Activated naive CD4-positive, alpha-beta T cell treated with anti-CD3 and anti-CD28 coated beads, Interleukin-2, amount 50 U/mL, for 72 hours (primary cell): ENCODE measurements around the gene DHX57. TPM values are rescaled to one million over a fixed set of nuclear protein-coding genes. Genes with fewer than 3 reads are reported as not detected.
A peak's percentile ranks its signal among the peaks of the same experiment; 100 is the strongest.
"Not testable (repeated sequence)": the region's sequence is repeated elsewhere in the genome, so short reads cannot be mapped to it uniquely, and the experiment has no call there.

ENCODE experiments used
- ATAC-seq, 2 donors: fragments of 150-1000 bp; cut with Tn5 transposase; 2 replicates each; pipeline ENCODE4 v1.10.0; 2021; ENCODE audit warnings: mild to moderate bottlenecking in 2 of 2, moderate library complexity in 2 of 2
- DNase-seq, 2 donors: peaks; one replicate each; pipeline ENCODE4 v3.0.0; 2021 to 2022; ENCODE audit warnings: low spot score in 2 of 2
- H3K27ac Mint-ChIP-seq, 2 donors: one replicate each; pipeline ENCODE4 v1.8.0; 2022; ENCODE audit warnings: mild to moderate bottlenecking in 2 of 2, mixed read lengths in 2 of 2
- H3K36me3 Mint-ChIP-seq, 2 donors: one replicate each; pipeline ENCODE4 v1.8.0; 2022; ENCODE audit warnings: mixed read lengths in 2 of 2
- H3K9me3 Mint-ChIP-seq, 2 donors: one replicate each; pipeline ENCODE4 v1.8.0; 2022; ENCODE audit warnings: mixed read lengths in 2 of 2
- total RNA-seq, 2 donors: library from RNA; stranded (reverse); gene quantifications; one replicate each; pipeline ENCODE4 v1.2.3, GENCODE V29; 2022

DHX57 gene
- total RNA-seq, 2 donors from 2014 or later: 14.4 to 14.8 TPM

DNA sequence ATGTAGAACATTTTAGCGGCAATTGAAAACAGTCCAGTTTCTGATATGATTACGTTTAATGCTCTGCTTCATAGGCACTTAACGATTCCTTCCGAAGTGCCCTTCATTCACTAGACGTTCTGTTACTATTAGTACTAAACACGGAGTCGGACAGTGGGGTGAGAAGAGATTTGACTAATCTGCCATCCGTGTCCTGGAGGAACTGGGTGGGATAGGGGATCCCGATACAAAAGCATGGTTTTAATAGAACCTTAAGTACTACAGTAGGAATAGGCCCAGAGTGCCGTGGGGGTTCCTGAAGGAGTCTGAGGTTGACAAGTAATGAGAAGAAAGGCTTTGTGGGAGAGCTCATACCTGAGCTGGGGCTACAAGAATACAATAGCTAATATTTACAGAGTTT is 673 bp upstream of the DHX57 start:
- peak overlapping the region; percentile 94 to 95 for H3K27ac Mint-ChIP-seq

DNA sequence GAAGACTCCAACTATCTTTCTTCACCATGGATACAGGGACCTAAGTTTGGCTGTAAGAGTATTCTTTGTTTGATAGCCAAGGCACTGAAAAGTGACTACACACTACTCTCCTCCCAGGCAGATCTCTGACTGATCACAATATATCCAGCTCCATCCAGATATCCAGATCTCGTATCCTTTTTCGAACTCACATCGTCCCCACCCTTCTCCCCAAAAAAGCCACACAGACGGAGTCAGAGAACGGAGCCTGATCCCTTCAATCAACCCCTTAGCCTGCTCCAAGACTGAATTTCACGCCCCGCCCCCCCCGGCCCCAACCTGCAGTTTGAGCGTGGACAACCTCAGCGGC is 533 bp downstream of the DHX57 start:
- Mint-ChIP-seq H3K36me3 (peaks cover 12 to 27% of the 10 kb centered on the region in 2 donors), H3K9me3 (peaks cover 10 to 13% of the 10 kb centered on the region in 2 donors), H3K27ac (peak overlapping the region; percentile 93 to 95)
- ATAC-seq: peak; percentile 2
- no peak for DNase-seq

More for the DNA sequence above, 673 bp upstream of the DHX57 start:
- Mint-ChIP-seq H3K9me3 (peaks cover 8 to 9% of the 10 kb centered on the region in 2 donors), H3K36me3 (peaks cover 10 to 22% of the 10 kb centered on the region in 2 donors)
- DNase-seq: no peak
- no peak for ATAC-seq

DNA sequence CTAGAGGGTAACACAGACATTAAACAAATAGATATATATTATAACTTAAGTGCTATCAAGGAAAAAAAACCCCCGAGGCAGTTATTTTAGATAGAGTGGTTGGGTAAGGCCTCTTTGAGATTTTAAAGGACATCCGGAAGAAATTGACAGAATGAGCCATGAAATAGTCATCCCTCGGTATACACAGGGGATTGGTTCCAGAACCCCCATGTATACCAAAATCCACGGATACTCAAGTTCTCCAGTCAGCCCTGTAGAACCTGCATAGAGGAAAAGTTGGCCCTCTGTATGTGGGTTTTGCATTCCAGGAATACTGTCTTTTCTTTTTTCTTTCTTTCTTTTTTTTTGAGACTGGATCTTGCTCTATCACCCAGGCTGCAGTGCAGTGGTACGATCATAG is 2.0 kb downstream of the DHX57 start:
- ATAC-seq (no peak), DNase-seq (no peak)
- Mint-ChIP-seq H3K27ac (no peak overlapping the region), H3K36me3 (peaks cover 23 to 31% of the 10 kb centered on the region in 2 donors), H3K9me3 (peaks cover 18 to 22% of the 10 kb centered on the region in 2 donors)

GRCh38 chr2:38871432-38871831 is 4.3 kb downstream of the DHX57 start:
- Mint-ChIP-seq H3K36me3 (peaks cover 23 to 31% of the 10 kb centered on the region in 2 donors), H3K9me3 (peaks cover 18 to 22% of the 10 kb centered on the region in 2 donors), H3K27ac (no peak overlapping the region)
- ATAC-seq (no peak), DNase-seq (no peak)

- ATAC-seq: peak; percentile 71 to 84
- Mint-ChIP-seq H3K27ac (no peak overlapping the region), H3K36me3 (peaks cover 14 to 20% of the 10 kb centered on the region in 2 donors), H3K9me3 (peaks cover 11 to 14% of the 10 kb centered on the region in 2 donors)
- DNase-seq: no peak
Observed at GRCh38 chr2:38866773-38867443, 8.8 kb downstream of the DHX57 start.

DNA sequence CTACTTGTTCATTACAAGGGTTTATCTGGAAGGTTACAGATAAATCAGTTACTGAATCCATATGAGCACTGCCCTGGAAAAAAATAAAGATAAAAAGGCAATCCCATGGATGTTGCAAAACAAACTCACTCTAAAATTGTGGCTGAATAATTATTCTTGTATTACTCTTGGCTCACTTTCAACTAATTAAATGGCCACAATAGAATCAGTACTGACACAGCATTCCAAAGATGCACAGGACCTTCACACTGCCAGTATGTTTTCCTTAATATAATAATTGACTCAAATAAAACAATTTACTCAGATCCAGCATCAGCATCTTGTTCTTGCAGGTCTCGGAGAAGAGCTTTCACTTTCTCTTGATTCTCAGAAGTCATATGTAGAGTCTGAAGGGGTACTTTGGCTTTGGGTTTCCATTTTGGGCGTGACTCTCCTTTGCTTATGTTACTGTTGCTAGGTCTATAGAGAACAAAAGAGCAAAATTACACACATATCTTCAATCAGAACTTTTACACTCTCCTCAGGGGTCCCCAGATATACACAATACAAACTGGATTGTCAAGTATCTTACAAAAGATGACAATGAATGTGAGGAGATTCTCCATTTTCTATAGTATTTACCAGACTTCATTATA is 12.6 kb downstream of the DHX57 start:
- H3K36me3 Mint-ChIP-seq: peaks cover 0 to 13% of the 10 kb centered on the region in 2 donors
- ATAC-seq: peak in 1 of 2 donors; percentile 69

DNA sequence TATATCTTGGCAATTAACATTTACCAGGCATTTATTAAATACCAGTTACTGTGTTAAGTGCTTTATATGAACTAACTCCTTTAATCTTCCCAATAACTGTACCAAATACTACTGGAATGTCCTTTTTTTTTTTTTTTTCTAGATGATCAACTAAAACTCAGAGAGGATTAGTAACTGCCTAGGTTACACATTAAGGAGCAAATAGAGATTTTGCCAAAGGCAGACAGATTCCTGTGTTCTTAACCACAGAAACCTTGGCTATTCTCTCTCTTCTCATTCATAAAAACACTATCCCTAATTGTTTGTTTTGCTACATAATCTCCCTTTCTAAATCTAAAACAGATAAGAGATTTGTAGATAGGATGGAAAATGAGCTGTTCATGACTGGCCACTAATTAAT is 13.3 kb downstream of the DHX57 start:
- DNase-seq (no peak), ATAC-seq (no peak)
- Mint-ChIP-seq H3K9me3 (no peaks in the 10 kb centered on the region), H3K36me3 (peaks cover 0 to 13% of the 10 kb centered on the region in 2 donors), H3K27ac (no peak overlapping the region)

More for the DNA sequence above, 12.6 kb downstream of the DHX57 start:
- Mint-ChIP-seq H3K27ac (no peak overlapping the region), H3K9me3 (no peaks in the 10 kb centered on the region)
- no peak for DNase-seq

DNA sequence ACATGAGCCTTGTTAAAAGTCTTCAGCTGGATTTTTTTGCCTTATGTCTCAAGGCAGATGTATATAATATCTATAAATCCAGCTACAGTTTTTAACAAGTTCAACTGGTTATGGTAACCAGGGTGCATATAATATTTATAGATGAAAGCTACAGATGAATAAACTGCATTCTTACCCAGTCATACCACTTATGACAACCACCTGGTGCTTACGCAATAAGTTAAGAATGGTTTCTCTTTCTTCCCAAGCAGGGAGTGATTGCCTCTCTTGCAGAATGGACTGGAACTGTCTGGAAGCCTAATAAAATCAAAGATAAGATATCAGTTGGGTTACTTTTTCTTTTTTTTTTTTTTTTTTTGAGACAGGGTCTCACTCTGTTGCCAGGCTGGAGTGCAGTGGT is 19.6 kb downstream of the DHX57 start:
- ATAC-seq: peak in 1 of 2 donors; percentile 58
- no peak overlapping the region for H3K27ac Mint-ChIP-seq
- H3K9me3 Mint-ChIP-seq: no peaks in the 10 kb centered on the region
- no peak for DNase-seq
- H3K36me3 Mint-ChIP-seq: peaks cover 0 to 13% of the 10 kb centered on the region in 2 donors

- Mint-ChIP-seq H3K27ac (peak overlapping the region in 1 of 2 donors; percentile 44), H3K36me3 (peaks cover 0 to 10% of the 10 kb centered on the region in 2 donors), H3K9me3 (no peaks in the 10 kb centered on the region)
- ATAC-seq (peak in 1 of 2 donors; percentile 50), DNase-seq (no peak)
Observed at GRCh38 chr2:38850045-38850444, 25.7 kb downstream of the DHX57 start.

DNA sequence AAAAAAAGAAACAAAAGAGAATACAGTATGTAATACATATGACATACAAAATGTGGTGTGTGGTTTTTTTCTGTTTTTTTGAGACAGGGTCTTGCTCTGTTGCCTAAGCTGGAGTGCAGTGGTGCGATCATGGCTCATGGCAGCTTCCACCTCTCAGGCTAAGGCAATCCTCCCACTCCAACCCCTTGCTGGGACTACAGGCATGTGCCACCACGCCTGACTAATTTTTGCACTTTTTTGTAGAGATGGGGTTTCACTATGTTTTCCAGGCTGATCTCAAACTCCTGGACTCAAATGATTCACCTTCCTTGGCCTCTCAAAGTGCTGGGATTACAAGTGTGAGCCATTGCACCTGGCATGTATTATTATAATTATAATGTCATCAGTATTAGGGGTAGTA is 38.9 kb downstream of the DHX57 start:
- Mint-ChIP-seq H3K36me3 (peaks cover 0 to 6% of the 10 kb centered on the region in 2 donors), H3K9me3 (no peaks in the 10 kb centered on the region), H3K27ac (no peak overlapping the region)
- DNase-seq: no peak
- ATAC-seq: peak; percentile 31 to 47

GRCh38 chr2:38835990-38836389 is 39.7 kb downstream of the DHX57 start:
- ATAC-seq (peak in 1 of 2 donors; percentile 34), DNase-seq (no peak)
- Mint-ChIP-seq H3K36me3 (peaks cover 0 to 6% of the 10 kb centered on the region in 2 donors), H3K27ac (no peak overlapping the region), H3K9me3 (no peaks in the 10 kb centered on the region)

- H3K36me3 Mint-ChIP-seq: peaks cover 0 to 6% of the 10 kb centered on the region in 2 donors
Observed at GRCh38 chr2:38835015-38835601, 40.6 kb downstream of the DHX57 start.

GRCh38 chr2:38830526-38831159 is 45.1 kb downstream of the DHX57 start:
- DNase-seq (no peak), ATAC-seq (no peak)

More at GRCh38 chr2:38835015-38835601, 40.6 kb downstream of the DHX57 start:
- Mint-ChIP-seq H3K27ac (no peak overlapping the region), H3K9me3 (no peaks in the 10 kb centered on the region)
- DNase-seq (peak in 1 of 2 donors; percentile 8), ATAC-seq (no peak)

GRCh38 chr2:38829971-38830370 is 45.8 kb downstream of the DHX57 start:
- Mint-ChIP-seq H3K27ac (no peak overlapping the region), H3K36me3 (peaks cover 0 to 6% of the 10 kb centered on the region in 2 donors), H3K9me3 (no peaks in the 10 kb centered on the region)
- ATAC-seq: no peak
- DNase-seq: no peak

More at GRCh38 chr2:38830526-38831159, 45.1 kb downstream of the DHX57 start:
- Mint-ChIP-seq H3K27ac (no peak overlapping the region), H3K9me3 (no peaks in the 10 kb centered on the region), H3K36me3 (peaks cover 0 to 6% of the 10 kb centered on the region in 2 donors)

GRCh38 chr2:38828460-38828859 is 47.3 kb downstream of the DHX57 start:
- DNase-seq (no peak), ATAC-seq (no peak)
- no peaks in the 10 kb centered on the region for H3K9me3 Mint-ChIP-seq
- peaks cover 6 to 7% of the 10 kb centered on the region in 2 donors for H3K36me3 Mint-ChIP-seq
- no peak overlapping the region for H3K27ac Mint-ChIP-seq

DNA sequence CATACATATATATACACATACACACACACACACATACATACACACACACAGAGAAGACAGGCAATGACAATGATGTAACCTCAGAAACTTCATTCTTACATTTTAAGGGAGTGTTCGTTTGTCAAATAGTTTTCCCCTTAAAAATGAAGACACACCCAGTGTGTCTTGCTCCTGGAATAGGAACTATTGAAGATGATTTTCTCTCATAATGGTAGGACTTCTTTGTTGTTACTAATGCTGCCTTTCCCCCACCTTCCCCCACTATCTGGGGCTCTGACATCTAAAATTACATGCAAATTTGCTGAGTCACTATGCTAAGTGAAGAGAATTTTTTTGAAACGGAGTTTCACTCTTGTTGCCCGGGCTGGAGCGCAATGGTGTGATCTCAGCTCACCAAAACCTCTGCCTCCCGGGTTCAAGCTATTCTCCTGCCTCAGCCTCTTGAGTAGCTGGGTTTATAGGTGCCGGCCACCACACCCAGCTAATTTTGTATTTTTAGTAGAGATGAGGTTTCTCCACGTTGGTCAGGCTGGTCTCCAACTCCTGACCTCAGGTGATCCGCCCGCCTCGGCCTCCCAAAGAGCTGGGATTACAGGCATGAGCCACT is 48.1 kb downstream of the DHX57 start:
- not testable (repeated sequence) for ATAC-seq, H3K9me3 Mint-ChIP-seq, DNase-seq
- Mint-ChIP-seq H3K36me3 (peaks cover 10 to 11% of the 10 kb centered on the region in 2 donors), H3K27ac (peak overlapping the region in 1 of 2 donors; percentile 37)
